Suprapubic skin (tissue), 4 donors: ENCODE measurements around the gene SLIT1. TPM values are rescaled to one million over a fixed set of nuclear protein-coding genes. Genes with fewer than 3 reads are reported as not detected.

Experiments used
- DNase-seq, 2 donors: peaks; one replicate each; pipeline ENCODE4 v3.0.0-alpha.2; 2019; ENCODE audit warnings: low spot score in 2 of 2
- H3K27ac ChIP-seq: fragments of 200-600 bp; sonication (generic); one replicate; pipeline ENCODE4 v1.5.1; 2019
- H3K27me3 ChIP-seq: fragments of 200-600 bp; sonication (generic); one replicate; pipeline ENCODE4 v1.5.1; 2019
- H3K36me3 ChIP-seq: fragments of 200-600 bp; sonication (generic); one replicate; pipeline ENCODE4 v1.5.1; 2019
- H3K4me1 ChIP-seq: fragments of 200-600 bp; sonication (generic); one replicate; pipeline ENCODE4 v1.5.1; 2019
- H3K4me3 ChIP-seq: fragments of 200-600 bp; sonication (generic); one replicate; pipeline ENCODE4 v1.5.1; 2019; ENCODE audit warnings: mild to moderate bottlenecking
- H3K9me3 ChIP-seq: fragments of 200-600 bp; sonication (generic); one replicate; pipeline ENCODE4 v1.5.1; 2019
- EP300 ChIP-seq: sonication (generic); formaldehyde crosslinking; IDR thresholded peaks from one replicate; pipeline ENCODE4 v1.6.1; 2017; ENCODE audit warnings: antibody characterized with exemption
- POLR2A ChIP-seq, 2 donors: fragments of 450-650 bp; IDR thresholded peaks; one replicate each; pipeline ENCODE4 v1.6.1; 2017; ENCODE audit warnings: antibody characterized with exemption in 2 of 2, mild to moderate bottlenecking in 2 of 2, moderate library complexity in 2 of 2
- POLR2AphosphoS5 ChIP-seq, 3 donors: sonication (generic); formaldehyde crosslinking; IDR thresholded peaks; one replicate each; pipeline ENCODE4 v1.6.1; 2017; ENCODE audit warnings: antibody characterized with exemption in 3 of 3
- WGBS: methylation state at CpG from one replicate; pipeline ENCODE4 v1.1.5; 2018; 5-methylcytosine and 5-hydroxymethylcytosine counted together
- total RNA-seq, 4 donors: library from RNA; depleted of rRNA; stranded (reverse); fragments of >200 nt; gene quantifications; one replicate each; pipeline ENCODE4 v1.1.0, GENCODE V29; 2016
- TF ChIP-seq, protein P1 (sequence below), 2 donors: fragments of 200-600 bp in 1 of 2; fragments of 450-650 bp in 1 of 2; sonication (generic) in 1 of 2; IDR thresholded peaks; one replicate each; pipeline ENCODE4 v1.5.1; 2016 to 2019; ENCODE audit warnings: antibody characterized with exemption in 2 of 2, mild to moderate bottlenecking in 1 of 2, moderate library complexity in 1 of 2

Gene SLIT1
- total RNA-seq, 4 donors from 2014 or later: 0.10 to 0.40 (median 0.11) TPM; not detected in 1

DNA sequence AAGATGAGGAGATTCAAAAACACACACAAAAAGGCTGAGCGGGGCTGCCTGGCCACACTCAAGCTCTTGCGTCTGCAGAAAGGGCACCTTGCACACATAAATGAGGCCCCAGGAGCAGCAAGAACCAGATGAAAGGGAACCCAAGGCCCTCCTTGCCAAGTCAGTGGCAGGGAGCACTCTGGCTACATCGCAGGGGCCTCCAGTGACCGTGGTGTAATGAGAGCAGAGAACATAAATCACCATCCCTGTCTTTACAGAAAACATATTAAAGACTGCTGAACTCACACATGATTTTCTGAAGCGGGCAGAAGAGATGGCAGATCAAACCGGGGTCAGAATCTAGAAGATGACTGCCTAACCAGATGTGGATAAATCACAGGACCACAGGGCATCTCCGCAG, 80.5 kb downstream of the SLIT1 start:
- 80% methylated on average over 7 of the region's 7 CpGs for WGBS
- TF ChIP-seq EP300 (no peak), POLR2A (IDR thresholded peaks at IDR 0.05) (no peak), POLR2AphosphoS5 (IDR thresholded peaks at IDR 0.05) (no peak)
- TF ChIP-seq, protein P1, sequence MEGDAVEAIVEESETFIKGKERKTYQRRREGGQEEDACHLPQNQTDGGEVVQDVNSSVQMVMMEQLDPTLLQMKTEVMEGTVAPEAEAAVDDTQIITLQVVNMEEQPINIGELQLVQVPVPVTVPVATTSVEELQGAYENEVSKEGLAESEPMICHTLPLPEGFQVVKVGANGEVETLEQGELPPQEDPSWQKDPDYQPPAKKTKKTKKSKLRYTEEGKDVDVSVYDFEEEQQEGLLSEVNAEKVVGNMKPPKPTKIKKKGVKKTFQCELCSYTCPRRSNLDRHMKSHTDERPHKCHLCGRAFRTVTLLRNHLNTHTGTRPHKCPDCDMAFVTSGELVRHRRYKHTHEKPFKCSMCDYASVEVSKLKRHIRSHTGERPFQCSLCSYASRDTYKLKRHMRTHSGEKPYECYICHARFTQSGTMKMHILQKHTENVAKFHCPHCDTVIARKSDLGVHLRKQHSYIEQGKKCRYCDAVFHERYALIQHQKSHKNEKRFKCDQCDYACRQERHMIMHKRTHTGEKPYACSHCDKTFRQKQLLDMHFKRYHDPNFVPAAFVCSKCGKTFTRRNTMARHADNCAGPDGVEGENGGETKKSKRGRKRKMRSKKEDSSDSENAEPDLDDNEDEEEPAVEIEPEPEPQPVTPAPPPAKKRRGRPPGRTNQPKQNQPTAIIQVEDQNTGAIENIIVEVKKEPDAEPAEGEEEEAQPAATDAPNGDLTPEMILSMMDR (IDR thresholded peaks at IDR 0.05): no peak
- no peak overlapping the region for H3K27ac ChIP-seq
- H3K27me3 ChIP-seq: peaks cover 39% of the 10 kb centered on the region
- DNase-seq: no peak
- H3K4me1 ChIP-seq: no peaks in the 10 kb centered on the region
- no peak overlapping the region for H3K4me3 ChIP-seq
- no peaks in the 10 kb centered on the region for H3K36me3 ChIP-seq
- no peaks in the 10 kb centered on the region for H3K9me3 ChIP-seq

DNA sequence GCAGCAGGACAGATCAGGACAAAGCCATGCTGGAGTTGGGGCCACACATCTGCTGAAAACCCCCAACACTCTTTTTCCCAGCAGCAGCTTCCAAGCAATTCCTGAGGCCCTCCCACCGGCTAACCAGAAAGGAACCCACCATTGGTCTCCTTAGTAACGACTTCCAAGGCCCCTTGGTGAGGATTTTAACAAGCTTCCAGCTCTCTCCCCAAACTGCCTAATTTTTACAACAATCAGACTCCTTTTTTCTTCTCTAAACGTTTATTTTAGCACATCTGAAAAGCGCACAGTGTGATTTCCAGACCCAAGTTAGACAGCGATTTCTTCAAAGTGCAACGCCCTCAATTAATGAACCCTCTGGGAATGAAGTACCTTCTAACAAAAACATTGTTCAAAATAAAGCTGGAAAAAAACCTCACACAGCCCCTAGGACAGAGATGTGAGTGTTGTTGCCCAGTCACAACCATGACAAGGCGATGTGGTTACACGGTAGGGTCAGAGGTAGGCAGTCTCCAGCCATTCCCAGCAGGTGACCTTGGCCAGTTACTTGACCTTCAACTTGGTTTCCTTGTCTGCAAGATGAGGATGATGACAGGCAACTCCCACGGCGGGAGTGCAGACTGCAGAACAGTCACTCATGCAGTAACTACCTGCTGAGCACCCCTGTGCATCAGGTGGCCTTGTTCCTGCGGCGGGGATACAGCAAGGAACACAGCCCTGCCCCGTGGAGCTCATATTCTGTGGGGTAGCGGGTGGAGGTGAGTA, 82.3 kb downstream of the SLIT1 start:
- H3K4me1 ChIP-seq: no peaks in the 10 kb centered on the region
- H3K36me3 ChIP-seq: no peaks in the 10 kb centered on the region
- no peak overlapping the region for H3K27ac ChIP-seq
- no peaks in the 10 kb centered on the region for H3K9me3 ChIP-seq
- no peak overlapping the region for H3K4me3 ChIP-seq
- TF ChIP-seq EP300: no peak
- TF ChIP-seq, protein P1 (IDR thresholded peaks at IDR 0.05): no peak
- peaks cover 35% of the 10 kb centered on the region for H3K27me3 ChIP-seq
- 75% methylated on average over 14 of the region's 14 CpGs for WGBS
- DNase-seq: no peak

DNA sequence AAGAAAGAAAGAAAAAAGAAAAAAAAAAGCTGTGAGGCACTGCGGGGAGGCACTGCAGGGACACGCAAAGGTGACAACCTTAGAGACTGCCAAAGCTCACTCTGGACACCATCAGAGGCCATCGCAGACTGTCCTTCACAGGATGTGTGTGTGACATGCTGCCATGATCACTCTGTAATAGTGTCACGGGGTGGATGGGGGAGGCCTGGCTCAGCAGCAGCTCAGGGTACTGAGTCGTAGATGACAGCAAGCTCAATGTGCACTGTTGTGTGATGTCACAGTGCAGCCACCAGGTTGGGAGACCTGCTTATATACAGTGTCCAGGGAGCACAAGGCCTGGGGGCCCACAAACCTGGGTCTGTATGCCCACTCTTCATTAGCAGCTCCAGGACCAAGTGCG, 83.3 kb downstream of the SLIT1 start:
- 85% methylated on average over 5 of the region's 6 CpGs for WGBS
- no peaks in the 10 kb centered on the region for H3K9me3 ChIP-seq
- no peak for DNase-seq

DNA sequence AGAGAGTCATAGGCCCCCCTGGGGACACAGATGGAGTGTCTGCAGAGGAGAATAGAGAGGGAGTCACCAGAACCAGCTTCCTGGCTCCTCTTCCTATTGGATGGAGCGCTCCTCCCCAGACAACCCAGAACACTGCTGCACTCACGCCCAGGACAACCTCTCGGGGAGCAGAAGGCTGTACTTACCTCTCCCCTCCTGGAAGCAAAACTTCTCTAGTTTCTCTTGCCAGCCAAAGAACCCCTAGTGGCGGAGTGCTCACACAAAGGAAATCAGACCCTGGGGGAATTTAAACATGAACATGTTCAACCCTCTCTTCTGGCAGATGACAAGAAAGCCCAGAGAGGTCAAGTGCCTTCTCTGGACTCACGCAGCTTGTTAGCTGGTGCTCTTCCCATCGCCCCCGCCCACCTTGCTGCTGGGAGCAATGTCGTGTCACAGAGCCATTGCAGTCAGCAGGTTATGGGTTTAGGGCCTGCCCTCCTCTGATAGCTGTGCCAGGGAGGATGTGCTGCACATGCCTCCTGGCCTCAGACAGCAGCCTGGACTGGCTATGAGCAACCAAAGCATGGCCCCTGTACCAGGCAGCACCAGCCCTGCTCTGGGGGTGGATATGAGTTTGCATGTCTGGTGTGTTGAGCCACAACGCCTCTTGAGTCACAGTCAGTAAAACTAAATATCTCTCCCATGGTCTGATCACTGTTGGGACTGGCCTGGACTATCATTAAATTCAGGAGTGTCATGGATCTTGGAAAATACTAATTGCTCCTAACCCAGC, 84.4 kb downstream of the SLIT1 start:
- H3K9me3 ChIP-seq: no peaks in the 10 kb centered on the region
- no peak for DNase-seq
- no peak overlapping the region for H3K4me3 ChIP-seq
- H3K27me3 ChIP-seq: peaks cover 31% of the 10 kb centered on the region
- H3K27ac ChIP-seq: no peak overlapping the region
- peaks cover 2% of the 10 kb centered on the region for H3K4me1 ChIP-seq
- WGBS: 82% methylated on average over 8 of the region's 9 CpGs
- TF ChIP-seq POLR2A (IDR thresholded peaks at IDR 0.05) (no peak), POLR2AphosphoS5 (IDR thresholded peaks at IDR 0.05) (no peak), EP300 (no peak)
- TF ChIP-seq, protein P1 (IDR thresholded peaks at IDR 0.05): no peak
- no peaks in the 10 kb centered on the region for H3K36me3 ChIP-seq

More for the DNA sequence above, 83.3 kb downstream of the SLIT1 start:
- TF ChIP-seq EP300: no peak
- TF ChIP-seq POLR2AphosphoS5 (IDR thresholded peaks at IDR 0.05): no peak
- TF ChIP-seq POLR2A (IDR thresholded peaks at IDR 0.05): no peak
- TF ChIP-seq, protein P1 (IDR thresholded peaks at IDR 0.05): no peak
- H3K4me1 ChIP-seq: no peaks in the 10 kb centered on the region
- no peaks in the 10 kb centered on the region for H3K36me3 ChIP-seq
- no peak overlapping the region for H3K4me3 ChIP-seq
- no peak overlapping the region for H3K27ac ChIP-seq
- H3K27me3 ChIP-seq: peaks cover 36% of the 10 kb centered on the region

DNA sequence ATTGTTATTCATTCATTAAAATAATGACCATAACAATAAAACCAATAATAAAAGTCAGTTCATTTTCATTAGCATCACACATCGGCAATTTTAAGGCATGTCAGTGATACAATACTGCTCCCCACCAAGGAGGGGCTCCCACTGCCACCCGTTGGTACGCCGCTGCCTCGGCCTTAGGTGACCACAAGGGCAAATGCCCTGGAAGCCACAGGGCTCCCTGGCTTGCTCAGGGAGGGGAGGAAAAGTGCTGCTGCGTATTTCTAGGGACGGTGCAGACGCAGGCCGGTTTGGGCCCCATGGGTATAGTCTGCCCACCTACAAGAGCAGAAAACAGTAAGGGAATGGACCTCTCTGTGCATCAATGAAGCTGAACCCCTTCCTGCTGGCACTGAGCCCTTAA, 85.1 kb downstream of the SLIT1 start:
- TF ChIP-seq EP300: no peak
- TF ChIP-seq POLR2AphosphoS5 (IDR thresholded peaks at IDR 0.05): no peak
- TF ChIP-seq POLR2A (IDR thresholded peaks at IDR 0.05): no peak
- TF ChIP-seq, protein P1 (IDR thresholded peaks at IDR 0.05): no peak
- Histone ChIP-seq H3K4me1 (peaks cover 8% of the 10 kb centered on the region), H3K36me3 (no peaks in the 10 kb centered on the region), H3K27ac (no peak overlapping the region), H3K4me3 (no peak overlapping the region), H3K27me3 (peaks cover 34% of the 10 kb centered on the region), H3K9me3 (no peaks in the 10 kb centered on the region)
- DNase-seq: no peak
- 87% methylated on average over 8 of the region's 9 CpGs for WGBS
